GM21723 (cell line): ENCODE data around the gene C17orf67.

Source experiments
- ATAC-seq: cut with Tn5 transposase; IDR thresholded peaks from one replicate; pipeline ENCODE4 v1.9.1; 2021; ENCODE audit warnings: mild to moderate bottlenecking, moderate library complexity; ENCODE audit not compliant: unreplicated experiment

Gene C17orf67

GRCh38 chr17:56833809-56834379 lies at the start of gene C17orf67, which contains the start of gene DGKE:
C17orf67 (minus strand) TSS chr17:56833920; CDS start chr17:56815810, 18,110 bp downstream.
DGKE (plus strand) TSS chr17:56834151; CDS start chr17:56834796, 645 bp downstream.
- ATAC-seq: peak; percentile 72

GRCh38 chr17:56881685-56882295 lies 48.1 kb upstream of the C17orf67 start:
- no peak for ATAC-seq

GRCh38 chr17:56880571-56880970 lies 46.9 kb upstream of the C17orf67 start:
- ATAC-seq: no peak

- ATAC-seq: no peak
These were observed 46.4 kb upstream of the C17orf67 start for GRCh38 chr17:56880133-56880532.

- ATAC-seq: no peak
These were observed 45.6 kb upstream of the C17orf67 start for GRCh38 chr17:56879280-56879679.

GRCh38 chr17:56876766-56877179 lies 43.1 kb upstream of the C17orf67 start:
- ATAC-seq: no peak

- no peak for ATAC-seq
These were observed 36.4 kb upstream of the C17orf67 start for GRCh38 chr17:56870081-56870651.

GRCh38 chr17:56868716-56869115 lies 35.0 kb upstream of the C17orf67 start:
- ATAC-seq: no peak

GRCh38 chr17:56867948-56868376 lies 34.2 kb upstream of the C17orf67 start:
- no peak for ATAC-seq

- ATAC-seq: no peak
These were observed 32.8 kb upstream of the C17orf67 start for GRCh38 chr17:56866496-56866895.

GRCh38 chr17:56866076-56866475 lies 32.4 kb upstream of the C17orf67 start:
- ATAC-seq: no peak

- no peak for ATAC-seq
These were observed 30.3 kb upstream of the C17orf67 start for GRCh38 chr17:56863974-56864373.

GRCh38 chr17:56861899-56862298 lies 28.2 kb upstream of the C17orf67 start:
- ATAC-seq: no peak

GRCh38 chr17:56851008-56851407 lies 17.3 kb upstream of the C17orf67 start:
- no peak for ATAC-seq

GRCh38 chr17:56850591-56850990 lies 16.9 kb upstream of the C17orf67 start:
- no peak for ATAC-seq

- ATAC-seq: no peak
These were observed 15.4 kb upstream of the C17orf67 start for GRCh38 chr17:56849131-56849530.

- ATAC-seq: no peak
These were observed 13.4 kb upstream of the C17orf67 start for GRCh38 chr17:56847106-56847505.

GRCh38 chr17:56845934-56846333 lies 12.2 kb upstream of the C17orf67 start:
- ATAC-seq: peak; percentile 51

- no peak for ATAC-seq
These were observed 8.9 kb upstream of the C17orf67 start for GRCh38 chr17:56842577-56842976.

GRCh38 chr17:56838687-56839086 lies 5.0 kb upstream of the C17orf67 start:
- no peak for ATAC-seq

GRCh38 chr17:56835264-56835585 lies 1.5 kb upstream of the C17orf67 start:
- no peak for ATAC-seq
